ENCODE measurements around the gene FAM3D.
A peak's percentile ranks its signal among the peaks of the same experiment; 100 is the strongest.

The FAM3D gene

DNA sequence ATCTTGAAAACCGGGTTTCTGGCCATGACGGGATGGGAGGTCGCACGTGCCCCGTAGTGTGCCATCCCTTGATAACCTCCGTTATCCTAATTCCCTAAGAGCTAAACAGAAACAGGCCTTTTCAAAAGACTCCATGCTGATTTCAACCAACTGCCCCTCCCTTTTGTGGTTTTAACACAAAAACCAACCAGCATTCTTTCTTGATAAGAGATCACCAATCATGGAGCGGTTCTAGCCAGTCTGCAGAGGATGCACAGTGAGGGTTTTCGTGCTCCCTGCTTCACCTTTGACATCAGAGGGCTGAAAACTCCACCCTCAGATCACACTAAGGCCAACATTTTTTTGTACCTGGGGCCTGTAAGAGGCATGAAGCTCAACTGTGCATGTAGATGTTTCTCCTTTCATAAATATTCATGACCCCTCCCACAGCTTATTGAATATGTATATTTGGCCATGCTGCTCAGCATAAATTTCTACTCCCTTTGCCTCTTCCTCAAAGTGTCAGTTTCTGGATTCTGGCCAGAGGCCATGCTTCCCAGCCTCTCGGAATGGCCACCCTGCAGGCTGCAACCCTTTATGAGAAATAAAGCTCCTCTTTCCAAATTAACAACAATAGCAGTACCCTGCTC lies 41.3 kb downstream of the FAM3D start:
- DNase-seq: no peak

DNA sequence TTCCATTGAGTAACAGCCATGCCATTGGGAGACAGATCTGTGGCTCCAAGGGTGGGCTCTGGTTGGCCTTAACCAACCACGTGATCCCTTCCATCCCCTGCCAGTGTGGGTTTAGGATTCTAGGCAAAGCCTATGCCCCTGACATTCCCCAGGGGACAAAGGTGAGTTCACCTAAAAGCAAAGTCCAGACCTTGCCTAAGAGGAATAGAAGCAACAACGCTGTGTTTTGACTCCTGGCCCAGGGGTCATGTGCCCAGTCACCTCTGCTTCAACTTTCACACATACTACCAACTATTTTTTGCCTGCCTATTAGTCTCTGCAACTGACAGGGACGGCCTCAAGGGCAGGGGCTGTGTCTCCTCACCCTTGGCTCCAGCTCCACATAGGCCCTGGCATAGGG lies 42.0 kb downstream of the FAM3D start:
- DNase-seq: no peak

DNA sequence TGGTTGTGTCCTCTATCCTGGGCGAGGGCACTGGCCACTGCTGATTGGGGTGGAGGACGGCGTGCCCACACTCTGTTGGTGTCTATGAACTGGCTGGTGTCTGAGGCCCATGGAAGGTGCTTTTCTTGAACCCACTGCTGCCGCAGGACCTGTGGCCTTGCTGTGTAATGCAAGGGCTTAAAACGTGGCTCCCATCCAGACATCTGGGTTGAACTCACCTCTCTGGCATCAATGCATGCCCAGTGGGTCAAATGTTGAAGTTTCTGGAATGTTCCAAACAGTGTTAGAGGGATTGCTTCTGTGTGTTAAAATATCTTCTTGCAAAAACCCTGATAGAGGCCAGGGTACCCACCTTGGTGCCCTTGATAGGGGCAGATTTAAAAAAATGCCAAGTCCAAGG lies 42.6 kb downstream of the FAM3D start:
- DNase-seq: no peak

GRCh38 chr3:58623478-58623877 lies 43.1 kb downstream of the FAM3D start:
- no peak for DNase-seq

DNA sequence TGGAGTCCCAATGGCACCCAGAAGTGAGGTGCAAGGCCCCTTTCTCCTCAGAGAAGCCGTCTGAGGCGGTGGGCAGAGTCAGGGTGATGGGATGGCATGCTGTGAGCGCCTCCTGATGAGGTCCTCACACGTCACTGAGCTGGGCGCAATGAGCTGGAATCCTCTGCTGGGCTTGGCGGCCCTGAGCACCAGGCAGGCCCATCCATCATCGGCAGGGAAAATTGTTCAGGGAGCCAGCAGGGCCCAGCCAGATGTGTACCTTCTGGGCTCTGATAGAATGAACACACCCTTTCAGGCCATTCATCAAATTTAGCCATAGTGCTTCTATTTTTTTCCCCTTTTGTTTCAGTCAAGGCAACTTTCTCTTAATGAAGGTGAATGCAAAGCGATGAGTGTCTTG lies 43.7 kb downstream of the FAM3D start:
- DNase-seq: no peak

DNA sequence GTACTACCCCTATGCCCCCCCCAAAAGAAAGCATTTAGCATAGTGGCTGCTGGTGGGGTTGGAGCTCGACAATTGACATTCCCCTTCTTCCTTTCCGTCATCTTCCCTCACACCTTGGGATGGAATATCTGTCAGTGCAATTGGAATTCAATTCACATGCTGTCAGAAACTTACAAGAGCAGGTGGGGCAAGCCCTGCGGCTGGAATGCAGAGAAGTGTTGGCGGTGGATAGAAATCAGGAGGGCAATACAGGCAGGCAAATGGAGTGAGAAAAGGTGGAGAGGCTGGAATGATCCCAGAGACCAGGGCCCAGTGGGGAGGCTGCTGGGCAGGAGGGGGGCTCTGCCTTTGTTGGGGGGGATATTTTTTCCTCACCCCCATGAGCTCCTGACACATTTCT lies 44.1 kb downstream of the FAM3D start:
- DNase-seq: no peak

GRCh38 chr3:58621086-58621830 lies 45.3 kb downstream of the FAM3D start:
- no peak for DNase-seq

DNA sequence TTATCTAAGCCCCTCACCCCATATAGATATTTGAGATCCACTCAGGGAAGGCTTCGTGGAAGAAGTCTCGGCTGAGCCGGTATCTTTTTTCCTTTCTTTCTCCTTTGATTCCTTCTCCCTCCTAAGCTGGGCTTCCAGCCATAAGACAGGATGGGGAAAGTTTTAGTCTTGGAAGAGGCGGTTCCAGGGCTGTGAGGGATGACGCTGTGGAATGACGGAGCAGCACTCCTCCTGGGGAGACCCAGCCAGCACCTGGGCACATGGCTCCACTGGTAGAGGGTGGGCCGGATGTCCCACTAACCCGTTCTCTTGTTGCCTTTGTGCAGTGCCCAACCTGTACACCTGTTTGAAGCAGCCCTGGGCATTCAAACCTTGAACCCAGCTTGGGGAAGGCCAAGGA lies 46.2 kb downstream of the FAM3D start:
- DNase-seq: no peak

- no peak for DNase-seq
These were observed 49.2 kb downstream of the FAM3D start for GRCh38 chr3:58617338-58617761.

- no peak for DNase-seq
These were observed 53.1 kb downstream of the FAM3D start for GRCh38 chr3:58613236-58614132.

DNA sequence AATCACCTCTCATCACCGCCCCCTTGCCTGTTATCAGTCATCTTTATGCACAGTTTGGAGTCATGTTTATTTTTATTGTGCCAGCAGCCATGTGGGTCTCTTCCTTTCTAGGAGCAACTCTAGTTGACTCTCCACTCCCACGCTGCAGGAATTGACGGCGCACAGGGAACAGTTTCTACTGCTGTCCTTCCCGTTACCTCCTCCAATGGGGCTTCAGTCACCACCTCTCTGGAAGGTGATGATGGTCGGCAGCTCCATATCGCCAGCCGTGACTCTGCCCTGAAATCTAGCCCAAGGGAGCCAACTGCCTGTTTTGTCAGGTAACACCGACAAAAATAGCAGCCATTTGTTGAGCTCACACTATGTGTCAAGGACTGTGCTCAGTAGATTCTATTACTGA lies 53.7 kb downstream of the FAM3D start:
- DNase-seq: no peak

- peak in 1 of 5 donors; percentile 55 for DNase-seq
These were observed 56.6 kb downstream of the FAM3D start for GRCh38 chr3:58609990-58610389.

- DNase-seq: no peak
These were observed 57.9 kb downstream of the FAM3D start for GRCh38 chr3:58608648-58609047.

DNA sequence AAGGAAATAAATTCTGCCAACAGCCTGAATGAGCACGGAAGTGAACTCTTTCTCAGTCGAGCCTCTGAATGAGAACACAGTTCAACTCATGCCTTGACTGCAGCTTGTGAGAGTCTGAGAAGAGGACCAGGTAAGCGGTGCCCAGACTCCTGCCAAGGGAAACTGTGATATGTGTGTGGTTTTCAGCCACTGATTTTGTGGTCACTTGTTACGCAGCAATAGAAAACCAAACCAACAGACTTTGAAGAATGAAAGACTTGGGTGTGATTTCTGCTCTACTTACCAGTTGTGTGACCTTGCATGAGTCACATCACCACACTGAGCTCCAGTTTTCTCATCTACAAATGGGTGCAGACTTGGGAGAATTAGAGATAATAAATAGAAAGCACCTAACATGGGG lies 58.8 kb downstream of the FAM3D start:
- peak in 1 of 5 donors; percentile 65 for DNase-seq

DNA sequence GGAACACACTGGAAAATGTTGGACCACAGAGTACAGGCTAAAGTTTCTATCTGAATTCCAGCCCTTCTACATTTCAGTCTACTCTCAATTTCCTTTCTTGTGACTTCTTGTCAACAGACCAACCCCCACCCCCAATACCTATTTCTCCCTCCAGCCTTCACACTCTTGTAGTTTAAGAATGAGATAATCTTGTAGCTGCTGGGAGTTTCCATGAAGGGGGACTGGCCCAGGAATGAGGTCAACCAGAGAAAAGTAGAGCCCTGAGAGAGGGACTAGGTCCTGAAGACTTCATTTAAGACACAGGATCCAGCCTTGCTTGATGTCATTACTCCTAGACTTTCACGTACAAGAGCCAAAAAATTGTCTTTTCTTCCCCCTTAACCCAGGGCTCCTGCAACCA lies 59.9 kb downstream of the FAM3D start:
- no peak for DNase-seq

DNA sequence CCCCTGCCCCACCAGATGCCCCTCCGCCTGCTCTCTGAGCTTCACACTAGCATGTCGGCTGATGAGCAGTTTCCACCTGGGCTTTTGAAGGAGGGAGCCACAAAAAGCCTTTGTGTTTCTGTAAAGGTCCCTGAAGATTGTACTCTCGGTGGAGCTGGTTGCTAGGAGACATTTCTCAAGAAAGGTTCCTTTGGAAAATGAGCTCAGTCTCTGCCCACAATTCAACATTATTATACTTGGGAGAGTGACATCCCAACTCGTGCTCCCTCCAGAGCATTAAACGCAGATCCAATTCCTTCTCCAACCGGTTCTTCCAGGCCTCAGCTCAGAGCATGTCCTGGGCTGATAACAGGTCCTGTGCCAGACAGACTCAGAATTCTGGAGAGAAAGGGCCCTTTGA lies 62.5 kb downstream of the FAM3D start:
- DNase-seq: no peak

DNA sequence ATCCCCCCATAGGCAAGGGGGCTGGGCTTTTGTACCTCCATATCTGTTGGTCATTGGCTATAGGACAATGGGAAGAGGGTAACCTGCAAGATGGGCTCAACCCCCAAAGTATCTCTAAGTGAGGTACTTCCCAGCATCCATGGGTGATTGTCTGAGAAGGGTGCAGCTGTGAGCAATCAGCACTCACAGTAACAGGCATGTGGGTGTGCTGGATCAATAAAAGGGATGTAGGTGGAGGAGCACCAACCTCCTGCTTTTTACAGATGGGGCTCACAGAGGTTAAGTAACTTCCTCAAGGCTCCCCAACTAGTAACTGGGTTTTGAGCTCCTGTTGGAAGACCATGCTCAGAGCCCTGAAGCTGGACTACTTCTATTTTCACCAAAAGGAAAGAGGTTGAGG lies 63.0 kb downstream of the FAM3D start:
- DNase-seq: no peak

DNA sequence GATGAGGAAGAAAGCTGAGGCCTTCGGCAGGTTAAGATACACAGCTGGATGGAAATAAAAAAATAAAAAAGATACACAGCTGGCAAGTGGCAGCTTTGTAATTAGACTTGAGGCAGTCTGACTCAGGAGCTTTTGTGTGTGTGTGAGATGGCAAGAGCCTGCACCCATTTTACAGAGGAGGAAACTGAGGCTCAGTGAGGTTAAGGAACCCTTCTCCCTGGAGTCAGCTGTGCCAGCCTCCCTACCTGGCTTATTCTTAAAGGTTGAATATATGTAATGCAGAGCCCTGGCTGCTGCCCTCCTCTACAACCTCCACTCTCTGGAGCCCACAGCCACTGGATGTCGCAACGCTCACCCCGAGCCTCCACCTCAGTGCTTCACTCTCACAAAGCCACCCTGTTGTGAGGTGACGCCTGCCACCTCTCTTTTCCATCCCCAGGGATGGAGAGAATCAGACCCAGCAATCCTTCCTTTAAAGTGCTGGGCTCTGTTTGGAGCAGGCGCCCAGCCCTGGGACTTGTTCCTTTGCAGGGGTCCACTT lies 68.7 kb downstream of the FAM3D start:
- no peak for DNase-seq

DNA sequence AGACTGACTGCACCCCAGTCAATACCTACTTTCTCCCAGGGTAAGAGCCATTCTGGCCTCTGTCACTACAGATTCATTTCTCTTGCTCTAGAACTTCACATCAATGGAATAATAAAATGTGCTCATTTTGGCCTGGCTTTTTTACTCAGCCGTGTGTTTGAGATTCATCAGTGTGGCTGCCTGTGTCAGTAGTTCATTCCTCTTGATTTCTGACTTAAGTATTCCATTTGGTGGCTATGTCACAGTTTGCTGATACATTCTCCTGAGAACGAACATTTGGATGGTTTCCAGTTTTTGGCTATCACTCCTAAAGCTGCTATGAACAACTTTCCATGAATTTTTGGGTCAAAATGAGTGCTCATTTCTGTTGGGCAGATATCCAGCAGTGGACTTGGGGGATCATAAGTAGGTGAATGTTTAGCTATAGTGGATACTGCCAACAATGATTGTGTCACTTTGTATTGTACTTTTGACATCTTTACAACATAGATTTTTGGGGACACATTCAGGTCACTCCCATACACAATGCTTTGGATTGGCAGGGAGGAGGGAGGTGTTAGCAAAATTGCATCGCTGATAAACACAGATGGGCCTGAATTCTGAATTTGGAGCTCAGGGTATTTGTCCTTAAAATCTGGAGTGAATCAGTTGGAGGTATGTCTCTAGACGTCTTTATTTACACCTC lies 69.6 kb downstream of the FAM3D start:
- DNase-seq: no peak

- no peak for DNase-seq
These were observed 72.5 kb downstream of the FAM3D start for GRCh38 chr3:58594117-58594516.

- no peak for DNase-seq
These were observed 74.8 kb downstream of the FAM3D start for GRCh38 chr3:58591517-58592510.
